T-helper 1 cell treated with Interleukin-12 subunit alpha and Interleukin-12 subunit beta and Interleukin-4 antibody, amounts not matched to agents 30 μg/mL and 1 μg/mL, for 36 hours (primary cell): Measurements from ENCODE around the gene EPN1.

ENCODE experiments used
- H3K27ac Mint-ChIP-seq: one replicate; pipeline ENCODE4 v1.8.0; 2021; ENCODE audit warnings: mild to moderate bottlenecking, mixed read lengths
- H3K27me3 Mint-ChIP-seq: one replicate; pipeline ENCODE4 v1.8.0; 2021; ENCODE audit warnings: low read depth, mixed read lengths
- H3K36me3 Mint-ChIP-seq: one replicate; pipeline ENCODE4 v1.8.0; 2021; ENCODE audit warnings: low read depth, mixed read lengths
- H3K4me1 Mint-ChIP-seq: one replicate; pipeline ENCODE4 v1.8.0; 2021; ENCODE audit warnings: low read depth, mixed read lengths
- H3K4me3 Mint-ChIP-seq: one replicate; pipeline ENCODE4 v1.8.0; 2021; ENCODE audit warnings: mild to moderate bottlenecking, moderate library complexity, mixed read lengths
- H3K9me3 Mint-ChIP-seq: one replicate; pipeline ENCODE4 v1.8.0; 2021; ENCODE audit warnings: mixed read lengths

The EPN1 gene

DNA sequence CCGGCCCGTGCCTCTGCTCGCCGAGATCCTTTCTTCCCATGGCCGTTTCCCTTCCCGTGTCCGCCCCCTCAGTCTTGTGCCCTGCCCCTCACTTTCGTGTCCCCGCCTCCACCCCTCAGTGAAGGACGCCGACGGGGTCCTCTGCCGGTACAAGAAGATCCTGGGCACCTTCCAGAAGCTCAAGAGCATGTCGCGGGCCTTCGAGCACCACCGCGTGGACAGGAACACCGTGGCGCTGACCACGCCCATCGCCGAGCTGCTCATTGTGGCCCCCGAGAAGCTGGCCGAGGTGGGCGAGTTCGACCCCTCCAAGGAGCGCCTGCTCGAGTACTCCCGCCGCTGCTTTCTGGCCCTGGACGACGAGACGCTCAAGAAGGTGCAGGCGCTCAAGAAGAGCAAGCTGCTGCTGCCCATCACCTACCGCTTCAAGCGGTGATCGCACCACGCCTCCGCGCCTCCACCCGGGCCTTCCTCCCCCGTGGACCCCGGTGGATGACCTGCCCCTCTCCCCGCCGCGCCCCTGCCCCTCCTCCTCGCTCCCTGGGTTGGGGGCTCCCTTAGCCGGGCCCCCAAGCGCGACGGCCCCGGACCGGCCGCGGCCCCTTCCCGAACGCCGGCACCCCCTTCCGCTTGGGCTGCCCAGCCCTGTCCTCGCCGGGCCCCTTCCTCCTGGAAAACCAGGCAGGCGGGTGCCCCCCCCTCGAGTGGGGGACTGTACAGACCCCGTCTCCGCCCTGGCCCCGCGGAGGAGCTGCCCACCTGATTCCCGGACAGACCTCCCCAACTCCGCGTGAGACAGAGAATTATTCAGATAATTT, 22.5 kb upstream of the EPN1 start:
- Mint-ChIP-seq H3K4me3 (no peak overlapping the region), H3K36me3 (peaks cover 20% of the 10 kb centered on the region)

DNA sequence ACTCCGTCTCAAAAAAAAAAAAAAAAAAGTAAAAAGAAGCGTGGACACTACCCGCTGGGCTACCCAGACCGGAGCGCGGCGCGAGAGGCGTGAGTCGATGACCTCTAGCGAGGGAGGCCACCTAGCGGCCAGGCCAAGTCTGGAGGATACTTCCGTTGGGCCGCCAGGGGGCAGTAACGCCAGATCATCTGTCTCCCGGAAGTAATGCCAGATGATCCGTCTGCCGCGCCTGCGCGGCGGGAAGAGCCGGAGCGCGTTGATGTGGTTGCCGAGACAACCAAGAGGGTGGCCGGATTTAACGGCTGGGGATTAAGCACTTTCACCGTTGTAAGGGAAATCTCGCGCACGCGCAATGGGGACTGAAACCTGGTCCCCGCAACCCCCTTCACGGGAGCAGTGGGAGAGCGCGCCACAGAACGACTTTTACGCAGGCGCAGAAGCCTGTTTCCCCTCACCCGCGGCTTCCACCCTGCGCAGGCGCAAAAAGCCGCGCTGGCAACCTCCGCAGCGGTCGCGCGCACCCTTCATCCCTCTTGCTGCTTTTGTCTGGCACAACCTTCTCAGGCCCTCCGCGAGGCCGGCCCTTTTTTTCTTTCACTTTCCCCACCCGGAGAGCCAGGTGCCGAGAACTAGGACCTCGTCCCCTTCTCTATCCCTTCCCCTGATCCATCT, 21.2 kb upstream of the EPN1 start:
- peak overlapping the region; percentile 87 for H3K4me3 Mint-ChIP-seq
- peaks cover 22% of the 10 kb centered on the region for H3K36me3 Mint-ChIP-seq
- peaks cover 24% of the 10 kb centered on the region for H3K4me1 Mint-ChIP-seq
- H3K27me3 Mint-ChIP-seq = no peaks in the 10 kb centered on the region
- H3K9me3 Mint-ChIP-seq = no peaks in the 10 kb centered on the region
- peak overlapping the region; percentile 94 for H3K27ac Mint-ChIP-seq

More for the DNA sequence above, 22.5 kb upstream of the EPN1 start:
- no peaks in the 10 kb centered on the region for H3K9me3 Mint-ChIP-seq
- H3K4me1 Mint-ChIP-seq = peaks cover 20% of the 10 kb centered on the region
- no peaks in the 10 kb centered on the region for H3K27me3 Mint-ChIP-seq
- peak overlapping the region; percentile 39 for H3K27ac Mint-ChIP-seq

DNA sequence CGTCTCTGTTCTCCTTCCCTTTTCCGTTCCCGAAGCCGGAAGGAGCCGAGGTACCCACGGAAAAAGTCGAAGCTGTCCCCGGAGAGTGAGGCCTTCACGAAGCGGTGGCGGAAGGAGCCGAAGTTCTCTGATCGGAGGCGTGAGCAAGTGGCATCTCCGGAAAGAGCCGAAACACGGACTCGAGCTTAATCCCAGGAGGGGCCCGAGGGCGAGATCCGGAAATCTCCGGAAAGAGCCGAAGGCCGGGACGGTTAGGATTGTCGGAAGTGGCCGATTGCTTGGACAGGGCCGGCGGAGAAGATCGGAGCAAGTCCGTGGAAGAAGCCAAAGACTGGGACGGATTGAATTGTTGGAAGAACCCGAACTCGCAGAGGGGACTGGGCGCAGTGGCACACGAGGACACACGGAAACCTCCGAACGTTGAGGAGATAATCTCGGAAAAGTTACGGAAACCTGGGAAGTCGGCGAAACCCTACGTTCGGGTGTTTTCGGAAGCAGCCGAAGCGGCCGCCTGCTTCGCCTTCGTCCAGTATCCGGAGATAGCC, 20.6 kb upstream of the EPN1 start:
- H3K4me1 Mint-ChIP-seq = peaks cover 25% of the 10 kb centered on the region

DNA sequence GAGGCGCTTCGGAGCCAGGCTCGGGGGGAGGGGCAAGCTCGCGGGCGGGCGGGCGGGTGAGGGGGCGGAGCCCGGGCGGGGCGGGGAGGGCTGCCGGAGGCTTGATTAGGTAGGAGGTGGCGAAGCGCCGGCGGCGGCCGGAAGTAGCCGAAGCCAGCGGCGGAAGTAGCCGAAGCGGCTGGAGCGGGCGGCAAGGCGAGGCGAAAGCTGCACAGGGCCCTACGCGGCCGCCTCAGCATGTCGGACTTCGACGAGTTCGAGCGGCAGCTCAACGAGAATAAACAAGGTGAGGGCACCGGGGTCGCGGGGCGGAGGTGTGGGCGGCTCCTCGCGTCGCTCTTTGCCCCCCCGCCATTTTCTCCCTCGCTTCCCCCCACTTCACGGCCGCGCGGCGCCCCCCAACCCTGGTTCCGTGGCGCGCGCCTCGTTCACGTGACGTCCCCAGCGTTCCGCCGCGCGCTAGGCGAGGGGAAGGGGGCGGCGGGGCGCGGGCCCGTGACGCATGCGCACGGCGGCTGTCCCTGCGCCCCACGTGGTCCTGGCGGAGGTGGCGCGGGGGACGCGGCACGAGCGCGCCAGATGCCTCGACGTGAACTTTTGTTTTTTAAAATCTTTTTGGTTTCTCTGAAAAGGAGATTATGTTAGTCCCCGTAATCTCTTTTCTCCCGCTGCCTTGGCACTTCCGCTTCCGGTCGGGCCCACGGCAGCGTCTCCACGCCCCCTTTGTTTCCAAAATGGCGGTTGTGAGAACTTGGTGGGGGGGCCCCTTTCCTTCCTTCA, 20.0 kb upstream of the EPN1 start, which contains the start of gene U2AF2:
U2AF2 (plus strand) TSS at position 168 of the 780 bp plus-strand sequence; CDS start at position 238, 70 bp downstream.
- Mint-ChIP-seq H3K9me3 (no peaks in the 10 kb centered on the region), H3K4me3 (peak within 1 kb of the TSS; percentile 95), H3K4me1 (peaks cover 24% of the 10 kb centered on the region), H3K27me3 (no peaks in the 10 kb centered on the region), H3K36me3 (peaks cover 23% of the 10 kb centered on the region), H3K27ac (peak within 1 kb of the TSS; percentile 96)

More for the DNA sequence above, 20.6 kb upstream of the EPN1 start:
- Mint-ChIP-seq H3K27me3 (no peaks in the 10 kb centered on the region), H3K36me3 (peaks cover 23% of the 10 kb centered on the region), H3K4me3 (peak overlapping the region; percentile 87), H3K27ac (peak overlapping the region; percentile 94), H3K9me3 (no peaks in the 10 kb centered on the region)

DNA sequence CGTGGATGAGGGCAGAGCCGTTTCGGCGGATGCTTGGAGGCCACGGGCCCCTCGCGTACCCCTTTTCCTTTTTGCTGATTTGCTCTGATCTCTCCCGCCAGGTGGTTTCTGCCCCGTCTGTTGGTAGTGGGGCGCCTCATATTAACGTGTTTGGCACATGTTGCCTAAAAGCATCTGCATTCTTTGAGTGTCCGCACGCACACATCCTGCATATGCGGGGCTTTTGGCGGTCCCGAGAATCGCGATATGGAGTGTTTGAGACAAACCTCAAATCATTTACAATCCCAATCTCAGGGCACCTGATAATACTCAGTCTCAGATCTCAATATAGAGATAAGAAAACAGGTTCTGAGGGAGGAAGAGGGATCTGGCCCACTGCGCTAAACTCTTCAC, 19.4 kb upstream of the EPN1 start:
- H3K36me3 Mint-ChIP-seq = peaks cover 28% of the 10 kb centered on the region
- peak overlapping the region; percentile 95 for H3K4me3 Mint-ChIP-seq
- H3K4me1 Mint-ChIP-seq = peaks cover 24% of the 10 kb centered on the region
- peak overlapping the region; percentile 96 for H3K27ac Mint-ChIP-seq
- no peaks in the 10 kb centered on the region for H3K27me3 Mint-ChIP-seq
- H3K9me3 Mint-ChIP-seq = no peaks in the 10 kb centered on the region

DNA sequence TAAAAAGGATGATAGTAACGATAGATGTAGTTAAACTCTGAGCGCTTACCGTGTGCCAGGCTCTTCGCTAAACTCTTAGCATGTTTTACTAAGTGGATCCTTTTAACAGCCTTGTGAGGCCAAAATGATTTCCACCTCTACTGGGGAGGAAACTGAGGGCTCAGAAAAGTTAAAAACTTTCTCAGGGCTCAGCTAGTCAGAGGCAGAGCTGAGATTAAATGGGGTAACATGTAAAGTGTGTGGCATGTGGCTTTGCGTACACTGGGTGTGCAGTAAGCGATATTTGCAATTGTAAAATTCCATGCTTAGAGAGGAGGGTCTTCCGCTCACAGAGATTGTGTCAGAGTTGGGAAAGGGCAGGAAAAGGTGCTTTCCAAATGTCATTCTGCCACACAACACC, 18.5 kb upstream of the EPN1 start:
- peak overlapping the region; percentile 96 for H3K27ac Mint-ChIP-seq
- H3K9me3 Mint-ChIP-seq = no peaks in the 10 kb centered on the region
- no peaks in the 10 kb centered on the region for H3K27me3 Mint-ChIP-seq
- peaks cover 27% of the 10 kb centered on the region for H3K36me3 Mint-ChIP-seq
- peaks cover 22% of the 10 kb centered on the region for H3K4me1 Mint-ChIP-seq
- peak overlapping the region; percentile 95 for H3K4me3 Mint-ChIP-seq

DNA sequence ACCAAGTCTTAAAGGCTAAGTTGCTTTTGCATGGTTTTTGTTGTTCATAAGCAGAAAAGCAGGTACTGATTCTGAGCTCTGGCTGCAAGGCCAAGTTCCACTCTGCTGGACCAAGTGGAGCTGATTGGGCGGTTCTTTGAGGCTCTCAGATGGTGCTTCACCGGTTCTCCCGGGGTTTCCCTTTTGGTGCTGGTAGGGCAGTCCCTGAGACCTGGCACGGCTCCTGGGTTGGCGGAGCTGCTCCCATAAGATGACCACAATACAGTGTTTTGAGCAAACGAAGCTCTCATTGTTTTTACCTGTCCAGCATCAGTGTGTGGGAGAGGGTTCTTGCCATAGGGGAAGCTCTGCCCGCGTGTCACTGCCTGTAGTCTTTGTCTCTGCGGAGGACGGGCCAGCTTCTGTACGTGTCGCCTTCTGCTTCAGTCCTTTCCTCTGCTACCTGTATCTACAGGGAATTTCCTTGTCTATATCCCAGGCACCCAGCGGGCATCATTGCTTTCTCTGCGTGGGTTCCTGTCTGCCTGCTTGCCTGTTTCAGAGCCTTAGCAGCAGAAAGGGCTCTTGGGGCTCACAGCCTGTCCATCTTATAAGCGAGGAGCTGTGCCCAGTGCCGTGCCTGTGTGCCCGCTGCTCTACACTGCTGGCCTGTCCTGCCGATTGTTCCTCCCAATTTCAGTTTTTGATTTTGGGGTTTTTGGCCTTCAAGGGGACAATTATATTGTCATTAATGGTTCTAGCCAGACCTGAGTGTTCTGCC, 17.9 kb upstream of the EPN1 start:
- peak overlapping the region; percentile 57 for H3K27ac Mint-ChIP-seq
- H3K27me3 Mint-ChIP-seq = no peaks in the 10 kb centered on the region
- peak overlapping the region; percentile 95 for H3K4me3 Mint-ChIP-seq
- no peaks in the 10 kb centered on the region for H3K9me3 Mint-ChIP-seq
- H3K4me1 Mint-ChIP-seq = peaks cover 25% of the 10 kb centered on the region
- peaks cover 31% of the 10 kb centered on the region for H3K36me3 Mint-ChIP-seq

DNA sequence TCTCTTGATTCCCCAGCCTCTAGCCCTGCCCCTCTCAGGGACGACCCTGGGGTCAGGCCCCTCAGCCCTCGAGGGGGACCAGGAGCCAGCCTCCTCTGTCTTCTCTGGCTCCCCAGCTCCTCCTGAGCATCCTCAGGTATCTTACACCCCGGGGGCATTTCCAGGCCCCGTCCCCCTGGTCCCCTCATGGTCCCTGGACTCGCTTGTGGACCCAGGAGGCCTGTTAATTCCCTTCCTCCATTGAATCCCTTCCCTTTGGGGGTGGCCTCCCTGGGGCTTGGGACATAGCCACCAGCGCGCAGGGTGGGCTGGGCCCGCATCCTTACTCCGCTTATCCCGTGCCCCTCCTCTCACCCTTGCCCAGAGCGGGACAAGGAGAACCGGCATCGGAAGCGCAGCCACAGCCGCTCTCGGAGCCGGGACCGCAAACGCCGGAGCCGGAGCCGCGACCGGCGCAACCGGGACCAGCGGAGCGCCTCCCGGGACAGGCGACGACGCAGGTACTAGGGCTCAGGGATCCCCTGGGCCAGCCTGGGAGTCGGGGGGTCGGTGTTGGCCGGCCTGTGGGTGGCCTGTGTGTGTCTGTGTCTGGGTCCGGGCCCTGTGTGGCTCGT, 16.1 kb upstream of the EPN1 start:
- no peak overlapping the region for H3K27ac Mint-ChIP-seq
- peaks cover 32% of the 10 kb centered on the region for H3K4me1 Mint-ChIP-seq
- H3K27me3 Mint-ChIP-seq = no peaks in the 10 kb centered on the region

DNA sequence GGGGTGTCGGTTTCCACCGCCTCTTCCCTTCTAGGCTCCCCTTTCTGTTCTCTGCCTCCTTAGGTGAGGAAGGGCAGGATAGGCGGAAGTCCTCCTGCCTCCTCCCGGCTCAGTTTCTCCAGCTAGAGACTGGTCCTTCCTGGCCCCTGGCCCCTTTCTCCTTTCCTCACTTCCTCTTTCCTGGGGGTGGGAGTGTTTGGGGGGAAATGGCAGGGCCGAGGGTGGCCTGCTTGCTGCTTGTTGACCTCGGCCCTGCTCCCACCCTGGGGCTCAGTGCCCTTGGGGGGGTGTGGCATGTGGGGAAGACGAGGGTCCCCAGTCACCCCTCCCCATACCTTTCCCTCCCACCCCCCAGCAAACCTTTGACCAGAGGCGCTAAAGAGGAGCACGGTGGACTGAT, 15.2 kb upstream of the EPN1 start:
- Mint-ChIP-seq H3K4me3 (no peak overlapping the region), H3K9me3 (no peaks in the 10 kb centered on the region), H3K27me3 (no peaks in the 10 kb centered on the region), H3K4me1 (peaks cover 32% of the 10 kb centered on the region), H3K27ac (peak overlapping the region; percentile 28), H3K36me3 (peaks cover 51% of the 10 kb centered on the region)

More for the DNA sequence above, 16.1 kb upstream of the EPN1 start:
- H3K4me3 Mint-ChIP-seq = no peak overlapping the region
- peaks cover 46% of the 10 kb centered on the region for H3K36me3 Mint-ChIP-seq
- no peaks in the 10 kb centered on the region for H3K9me3 Mint-ChIP-seq

DNA sequence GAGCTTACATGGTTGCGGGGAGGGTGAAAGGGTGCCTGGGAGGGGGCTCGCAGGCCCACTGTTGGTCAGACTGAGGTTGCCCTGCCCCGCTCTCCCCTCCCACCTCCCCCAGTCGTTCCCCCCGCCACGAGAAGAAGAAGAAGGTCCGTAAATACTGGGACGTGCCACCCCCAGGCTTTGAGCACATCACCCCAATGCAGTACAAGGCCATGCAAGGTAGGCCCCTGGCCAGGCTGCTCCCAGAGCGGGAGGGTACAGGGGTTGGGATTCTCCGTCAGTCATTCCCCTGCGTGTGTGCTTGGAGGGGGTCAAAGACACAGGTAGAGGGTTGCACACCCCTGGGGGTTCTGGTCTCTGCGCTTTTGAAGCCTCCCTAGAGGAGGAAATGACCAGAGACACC, 14.6 kb upstream of the EPN1 start:
- peaks cover 32% of the 10 kb centered on the region for H3K4me1 Mint-ChIP-seq

DNA sequence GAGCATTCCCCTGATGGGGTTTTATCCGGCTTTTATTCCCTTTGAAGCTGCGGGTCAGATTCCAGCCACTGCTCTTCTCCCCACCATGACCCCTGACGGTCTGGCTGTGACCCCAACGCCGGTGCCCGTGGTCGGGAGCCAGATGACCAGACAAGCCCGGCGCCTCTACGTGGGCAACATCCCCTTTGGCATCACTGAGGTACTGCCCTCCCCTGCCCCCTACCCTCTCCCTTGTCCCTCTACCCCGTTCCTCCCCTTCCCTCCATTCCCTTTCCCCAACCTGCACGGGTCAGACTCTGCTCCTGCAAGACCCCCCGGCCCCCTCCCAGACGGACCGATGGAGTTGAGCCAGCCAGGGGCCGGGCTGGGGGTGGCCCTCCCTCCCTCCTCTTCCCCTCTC, 14.0 kb upstream of the EPN1 start:
- no peaks in the 10 kb centered on the region for H3K27me3 Mint-ChIP-seq
- no peak overlapping the region for H3K4me3 Mint-ChIP-seq
- H3K27ac Mint-ChIP-seq = no peak overlapping the region
- H3K9me3 Mint-ChIP-seq = no peaks in the 10 kb centered on the region
- H3K4me1 Mint-ChIP-seq = peaks cover 27% of the 10 kb centered on the region
- peaks cover 49% of the 10 kb centered on the region for H3K36me3 Mint-ChIP-seq

More for the DNA sequence above, 14.6 kb upstream of the EPN1 start:
- H3K36me3 Mint-ChIP-seq = peaks cover 51% of the 10 kb centered on the region
- H3K4me3 Mint-ChIP-seq = no peak overlapping the region
- H3K9me3 Mint-ChIP-seq = no peaks in the 10 kb centered on the region
- no peak overlapping the region for H3K27ac Mint-ChIP-seq
- no peaks in the 10 kb centered on the region for H3K27me3 Mint-ChIP-seq

DNA sequence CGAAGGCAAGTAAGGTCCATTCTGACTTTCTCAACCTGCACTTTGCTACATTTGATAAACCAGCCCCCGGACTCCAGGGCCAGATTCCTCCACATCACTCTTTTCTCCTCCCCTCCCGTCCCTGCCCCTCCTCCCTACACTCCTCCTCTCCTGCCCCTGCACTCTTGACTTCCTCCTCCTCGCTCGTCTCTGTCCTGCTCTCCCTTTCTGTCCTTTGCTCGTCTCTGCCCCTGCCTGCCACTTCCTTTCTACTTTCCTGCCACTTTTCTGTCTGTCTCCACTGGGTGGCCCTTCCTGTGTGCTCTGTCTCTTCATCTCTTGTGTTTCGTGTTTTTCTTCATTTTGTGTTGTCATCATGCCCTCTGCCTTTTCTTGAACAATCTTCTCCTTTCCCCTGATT, 13.2 kb upstream of the EPN1 start:
- no peaks in the 10 kb centered on the region for H3K27me3 Mint-ChIP-seq
- H3K4me3 Mint-ChIP-seq = no peak overlapping the region
- no peaks in the 10 kb centered on the region for H3K9me3 Mint-ChIP-seq
- no peak overlapping the region for H3K27ac Mint-ChIP-seq
- peaks cover 26% of the 10 kb centered on the region for H3K4me1 Mint-ChIP-seq
- H3K36me3 Mint-ChIP-seq = peaks cover 45% of the 10 kb centered on the region

DNA sequence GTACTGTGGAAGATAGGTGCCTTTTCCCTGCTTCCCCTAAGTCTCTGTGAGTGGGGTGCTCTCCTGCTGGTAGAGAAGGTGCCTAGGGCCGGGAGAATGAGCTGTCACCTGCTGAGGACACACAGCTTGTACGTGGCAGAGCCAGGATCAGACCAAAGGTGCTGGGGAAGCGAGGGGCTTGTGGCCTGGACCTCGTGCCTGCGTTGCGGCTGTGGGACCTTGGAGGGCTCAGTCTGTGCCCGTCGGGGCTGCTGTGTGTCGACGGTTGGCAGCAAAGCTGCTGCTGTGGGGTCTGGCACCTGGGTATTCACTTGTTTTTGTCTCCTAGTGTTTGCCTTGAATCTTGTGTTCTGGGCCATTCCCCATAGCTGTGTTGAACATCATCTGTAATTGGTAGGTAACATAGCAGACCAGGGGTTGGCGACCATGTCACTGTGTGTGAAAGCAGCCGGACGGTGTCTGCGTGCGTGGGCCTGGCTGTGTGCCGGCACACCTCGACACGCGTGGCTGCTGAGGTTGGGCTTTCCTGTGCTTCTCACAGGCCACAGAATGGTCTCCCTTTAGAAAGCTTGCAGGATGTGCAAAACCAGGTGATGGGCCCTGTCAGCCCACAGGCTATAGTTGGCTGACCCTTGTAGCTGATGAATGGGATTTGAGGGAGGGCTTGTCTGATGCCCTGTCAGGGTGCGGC, 11.0 kb upstream of the EPN1 start:
- Mint-ChIP-seq H3K27ac (no peak overlapping the region), H3K4me1 (peaks cover 14% of the 10 kb centered on the region), H3K27me3 (no peaks in the 10 kb centered on the region), H3K4me3 (no peak overlapping the region), H3K9me3 (no peaks in the 10 kb centered on the region), H3K36me3 (peaks cover 50% of the 10 kb centered on the region)
